PC-9 (cell line): Measurements from ENCODE around the gene NKIRAS1. TPM values are rescaled to one million over a fixed set of nuclear protein-coding genes. Genes with fewer than 3 reads are reported as not detected.
A peak's percentile ranks its signal among the peaks of the same experiment; 100 is the strongest.

ENCODE experiments used
- BruUV-seq: library from RNA; stranded (reverse); fragments of 400-500 nt; replicated peaks from 2 replicates; lab custom pipeline; 2021; lab: Mats Ljungman, UMichigan
- CTCF ChIA-PET: fragments of 300-600 bp; sonication (Branson Sonifier 250); formaldehyde crosslinking; loops from one replicate; lab custom pipeline; 2022; ENCODE audit warnings: antibody characterized with exemption; lab: Charles Lee
- POLR2A ChIA-PET: fragments of 300-600 bp; sonication (Branson Sonifier 250); formaldehyde crosslinking; loops from one replicate; lab custom pipeline; 2022; ENCODE audit warnings: antibody characterized with exemption; ENCODE audit not compliant: unreplicated experiment; lab: Charles Lee
- DNase-seq, 2 experiments: peaks; one replicate each; pipeline versions ENCODE4 v3.0.0 to v3.0.0-alpha.2; 2015 to 2022; ENCODE audit warnings: mixed read lengths in 1 of 2
- H2AFZ ChIP-seq: fragments of 200-600 bp; sonication (generic); 2 replicates; pipeline ENCODE4 v1.8.1; 2017; ENCODE audit warnings: antibody characterized with exemption
- H3F3A ChIP-seq: fragments of 200-600 bp; sonication (generic); 2 replicates; pipeline ENCODE4 v1.8.1; 2017; ENCODE audit warnings: antibody characterized with exemption, mild to moderate bottlenecking, low read depth; ENCODE audit not compliant: insufficient read depth
- H3K27ac ChIP-seq: fragments of 200-600 bp; sonication (generic); 2 replicates; pipeline ENCODE4 v1.6.1; 2016; ENCODE audit warnings: mixed run types
- H3K27me3 ChIP-seq: fragments of 200-600 bp; sonication (generic); 2 replicates; pipeline ENCODE4 v1.6.1; 2016; ENCODE audit warnings: low read depth, mixed run types; ENCODE audit not compliant: insufficient read depth
- H3K36me3 ChIP-seq: fragments of 200-600 bp; sonication (generic); 2 replicates; pipeline ENCODE4 v1.6.1; 2016; ENCODE audit warnings: low read depth, mixed run types
- H3K4me1 ChIP-seq: fragments of 200-600 bp; sonication (generic); replicated peaks from 2 replicates; pipeline ENCODE4 v1.6.1; 2016; ENCODE audit warnings: mixed run types; ENCODE audit not compliant: insufficient read depth
- H3K4me2 ChIP-seq: fragments of 200-600 bp; sonication (generic); 2 replicates; pipeline ENCODE4 v1.6.1; 2017; ENCODE audit warnings: mixed run types
- H3K4me3 ChIP-seq: fragments of 200-600 bp; sonication (generic); 2 replicates; pipeline ENCODE4 v1.6.1; 2016; ENCODE audit warnings: mixed run types
- H3K79me2 ChIP-seq: fragments of 200-600 bp; sonication (generic); 2 replicates; pipeline ENCODE4 v1.6.1; 2017; ENCODE audit warnings: low read depth, mixed run types
- H3K9me2 ChIP-seq: fragments of 200-600 bp; sonication (generic); 2 replicates; pipeline ENCODE4 v1.8.1; 2017; ENCODE audit warnings: mild to moderate bottlenecking; ENCODE audit not compliant: insufficient read depth
- H3K9me3 ChIP-seq: fragments of 200-600 bp; sonication (generic); 2 replicates; pipeline ENCODE4 v1.8.1; 2016; ENCODE audit warnings: low read depth; ENCODE audit not compliant: insufficient read depth
- H4K20me1 ChIP-seq: fragments of 200-600 bp; sonication (generic); 2 replicates; pipeline ENCODE4 v1.8.1; 2017; ENCODE audit not compliant: insufficient read depth
- EZH2 ChIP-seq: fragments of 200-600 bp; sonication (generic); IDR thresholded peaks from 2 replicates; pipeline ENCODE4 v1.8.0; 2017; ENCODE audit warnings: antibody characterized with exemption, low read depth
- intact Hi-C: fragments of 100-400 bp; cut with micrococcal nuclease; formaldehyde crosslinking; loops from one replicate; pipeline ENCODE4 v1.10.0; 2022; ENCODE audit not compliant: unreplicated experiment
- total RNA-seq: library from RNA; stranded (reverse); gene quantifications from 2 replicates; pipeline ENCODE4 v1.2.3, GENCODE V29; 2021
- TF ChIP-seq, protein P1 (sequence below): fragments of 200-600 bp; sonication (generic); conservative IDR thresholded peaks from 2 replicates; pipeline ENCODE4 v1.6.1; 2017; ENCODE audit warnings: mixed run types, antibody characterized with exemption, mild to moderate bottlenecking, moderate library complexity

Gene NKIRAS1
- total RNA-seq, 1 experiment from 2014 or later: 8.6 TPM

DNA sequence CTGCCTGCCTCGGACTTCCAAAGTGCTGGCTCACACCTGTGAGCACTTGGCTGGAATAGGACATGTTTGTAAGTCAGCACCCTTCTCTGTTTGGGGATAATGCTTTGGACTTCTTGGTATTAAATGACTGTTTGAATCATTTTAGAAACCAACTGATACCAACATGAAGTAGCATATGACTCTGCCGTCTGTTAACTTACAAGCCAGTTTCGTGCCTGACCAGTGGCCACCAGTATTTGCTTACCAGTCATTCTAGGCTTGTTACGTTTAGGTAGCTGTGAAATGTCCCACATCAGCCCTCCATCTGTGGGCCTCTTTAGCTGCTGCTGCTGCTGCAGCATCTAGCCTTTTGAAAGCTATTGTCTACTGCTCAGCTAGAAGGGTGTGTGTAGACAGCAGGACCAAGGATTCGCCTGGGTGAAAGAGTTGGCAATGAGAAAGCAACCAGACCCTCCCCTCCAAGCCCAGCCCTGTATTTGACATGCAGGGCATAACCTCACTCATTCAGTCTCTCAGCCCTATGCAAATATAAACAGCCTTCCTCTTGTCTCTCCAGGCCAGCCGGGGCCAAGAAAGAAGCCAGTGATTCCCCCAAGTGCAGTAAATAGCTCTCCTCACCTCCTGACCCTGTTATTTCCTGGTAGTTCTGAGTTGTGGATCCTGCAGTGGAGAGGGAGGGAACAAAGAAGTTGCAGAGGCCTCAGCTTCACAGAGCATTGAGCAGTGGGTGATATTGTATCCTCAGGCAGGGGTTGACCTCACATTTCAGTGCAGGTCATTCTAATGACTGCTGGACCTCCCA lies 51.0 kb downstream of the NKIRAS1 start:
- Histone ChIP-seq H2AFZ (no peak overlapping the region), H3K36me3 (no peaks in the 10 kb centered on the region; the same call in 1 of the 2 replicates), H3K4me1 (peaks cover 30% of the 10 kb centered on the region), H3F3A (peaks cover 32% of the 10 kb centered on the region), H4K20me1 (peaks cover 80% of the 10 kb centered on the region), H3K9me2 (no peaks in the 10 kb centered on the region), H3K9me3 (no peaks in the 10 kb centered on the region; the same call in 1 of the 2 replicates), H3K79me2 (peaks cover 95% of the 10 kb centered on the region), H3K27me3 (no peaks in the 10 kb centered on the region), H3K4me2 (peak overlapping the region; percentile 37), H3K4me3 (no peak overlapping the region), H3K27ac (peak overlapping the region; percentile 30; the same call in 1 of the 2 replicates)
- TF ChIP-seq EZH2: no peak
- TF ChIP-seq, protein P1, sequence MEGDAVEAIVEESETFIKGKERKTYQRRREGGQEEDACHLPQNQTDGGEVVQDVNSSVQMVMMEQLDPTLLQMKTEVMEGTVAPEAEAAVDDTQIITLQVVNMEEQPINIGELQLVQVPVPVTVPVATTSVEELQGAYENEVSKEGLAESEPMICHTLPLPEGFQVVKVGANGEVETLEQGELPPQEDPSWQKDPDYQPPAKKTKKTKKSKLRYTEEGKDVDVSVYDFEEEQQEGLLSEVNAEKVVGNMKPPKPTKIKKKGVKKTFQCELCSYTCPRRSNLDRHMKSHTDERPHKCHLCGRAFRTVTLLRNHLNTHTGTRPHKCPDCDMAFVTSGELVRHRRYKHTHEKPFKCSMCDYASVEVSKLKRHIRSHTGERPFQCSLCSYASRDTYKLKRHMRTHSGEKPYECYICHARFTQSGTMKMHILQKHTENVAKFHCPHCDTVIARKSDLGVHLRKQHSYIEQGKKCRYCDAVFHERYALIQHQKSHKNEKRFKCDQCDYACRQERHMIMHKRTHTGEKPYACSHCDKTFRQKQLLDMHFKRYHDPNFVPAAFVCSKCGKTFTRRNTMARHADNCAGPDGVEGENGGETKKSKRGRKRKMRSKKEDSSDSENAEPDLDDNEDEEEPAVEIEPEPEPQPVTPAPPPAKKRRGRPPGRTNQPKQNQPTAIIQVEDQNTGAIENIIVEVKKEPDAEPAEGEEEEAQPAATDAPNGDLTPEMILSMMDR: no peak
- intact Hi-C loops: loop anchor here (2.0 kb wide), 1 partner anchor 125 kb away; no protein-coding TSS in a partner anchor
- POLR2A ChIA-PET: interaction anchor here (0.9 kb wide), 1 partner anchor 51 kb away, joined by 3 read pairs; the partner anchor contains the start of genes NKIRAS1 and RPL15
- peak; percentile 52 to 54 for DNase-seq
- no TSS peak for BruUV-seq
- CTCF ChIA-PET: interaction anchor here (0.5 kb wide), 1 partner anchor 276 kb away, joined by 4 read pairs; no protein-coding TSS in a partner anchor

DNA sequence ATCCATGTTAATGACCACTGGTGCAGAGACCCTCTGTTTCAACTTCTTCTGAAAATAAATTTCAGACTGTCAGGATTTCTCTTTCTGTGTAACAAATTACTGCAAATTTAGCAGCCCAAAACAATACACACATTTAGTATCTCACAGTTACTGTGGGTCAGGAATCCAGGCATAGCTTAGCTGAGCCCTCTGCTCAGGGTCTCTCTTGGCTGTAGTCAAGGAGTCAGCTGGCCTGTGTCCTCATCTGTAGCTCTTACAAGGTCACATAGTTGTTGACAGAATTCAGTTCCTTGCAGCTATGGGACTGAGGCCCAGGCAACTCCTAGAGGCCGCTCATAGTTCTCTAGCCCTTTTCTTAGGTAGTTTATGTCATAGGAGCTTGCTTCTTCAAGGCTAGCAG lies 51.9 kb downstream of the NKIRAS1 start:
- CTCF ChIA-PET: no interaction called here
- intact Hi-C loops: no loop called here

DNA sequence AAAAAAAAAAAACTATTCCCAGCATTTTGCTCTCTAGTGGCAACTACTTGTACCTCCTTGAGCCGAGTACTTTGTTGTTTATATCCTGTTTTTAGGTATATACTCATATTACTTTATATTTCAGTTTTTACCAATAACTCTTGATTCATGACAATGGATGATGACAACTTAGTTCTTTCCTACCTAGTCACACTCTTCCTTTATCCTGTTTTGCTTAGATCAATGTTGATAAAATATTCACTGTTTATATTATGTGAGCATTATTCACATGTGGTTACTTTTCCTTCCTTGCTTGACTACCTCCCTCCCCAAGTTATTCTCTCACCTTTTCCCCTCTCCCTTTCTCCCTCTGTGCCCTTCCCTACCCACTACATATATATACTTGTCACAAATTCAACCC lies 53.7 kb downstream of the NKIRAS1 start:
- intact Hi-C loops: no loop called here
- no peaks in the 10 kb centered on the region for H3K9me2 ChIP-seq
- no peak for TF ChIP-seq EZH2
- ChIA-PET POLR2A (interaction anchor here (0.6 kb wide), 1 partner anchor 371 kb away, joined by 3 read pairs; no protein-coding TSS in a partner anchor), CTCF (no interaction called here)
- H3F3A ChIP-seq: peaks cover 52% of the 10 kb centered on the region
- no peaks in the 10 kb centered on the region for H3K27me3 ChIP-seq
- no peak overlapping the region for H2AFZ ChIP-seq
- no peak overlapping the region for H3K4me2 ChIP-seq
- peaks cover 46% of the 10 kb centered on the region for H3K4me1 ChIP-seq
- no peak overlapping the region for H3K4me3 ChIP-seq
- DNase-seq: no peak
- peaks cover 3% of the 10 kb centered on the region; the same call in 1 of the 2 replicates for H3K36me3 ChIP-seq
- no peaks in the 10 kb centered on the region; the same call in 1 of the 2 replicates for H3K9me3 ChIP-seq
- H4K20me1 ChIP-seq: peaks cover 90% of the 10 kb centered on the region
- peaks cover 100% of the 10 kb centered on the region for H3K79me2 ChIP-seq
- BruUV-seq: no TSS peak
- H3K27ac ChIP-seq: no peak overlapping the region

More for the DNA sequence above, 51.9 kb downstream of the NKIRAS1 start:
- no peak overlapping the region for H2AFZ ChIP-seq
- H3K9me3 ChIP-seq: no peaks in the 10 kb centered on the region; the same call in 1 of the 2 replicates
- H3K4me3 ChIP-seq: no peak overlapping the region
- no TSS peak for BruUV-seq
- H3K27me3 ChIP-seq: no peaks in the 10 kb centered on the region
- H3K27ac ChIP-seq: 0 out of 2 replicates have a peak overlapping the region, but pooled peaks have one; percentile 11
- peaks cover 2% of the 10 kb centered on the region; the same call in 1 of the 2 replicates for H3K36me3 ChIP-seq
- H4K20me1 ChIP-seq: peaks cover 84% of the 10 kb centered on the region
- no peak for DNase-seq
- H3F3A ChIP-seq: peaks cover 40% of the 10 kb centered on the region
- peaks cover 98% of the 10 kb centered on the region for H3K79me2 ChIP-seq
- H3K4me1 ChIP-seq: peaks cover 30% of the 10 kb centered on the region
- no peak for TF ChIP-seq EZH2
- TF ChIP-seq, protein P1: no peak
- H3K4me2 ChIP-seq: no peak overlapping the region
- POLR2A ChIA-PET: no interaction called here
- no peaks in the 10 kb centered on the region for H3K9me2 ChIP-seq
